ENCODE results near the gene SPAG7. TPM values are rescaled to one million over a fixed set of nuclear protein-coding genes. Genes with fewer than 3 reads are reported as not detected.

SPAG7 gene
- total RNA-seq, 2 donors from 2014 or later = 140 to 158 TPM

DNA sequence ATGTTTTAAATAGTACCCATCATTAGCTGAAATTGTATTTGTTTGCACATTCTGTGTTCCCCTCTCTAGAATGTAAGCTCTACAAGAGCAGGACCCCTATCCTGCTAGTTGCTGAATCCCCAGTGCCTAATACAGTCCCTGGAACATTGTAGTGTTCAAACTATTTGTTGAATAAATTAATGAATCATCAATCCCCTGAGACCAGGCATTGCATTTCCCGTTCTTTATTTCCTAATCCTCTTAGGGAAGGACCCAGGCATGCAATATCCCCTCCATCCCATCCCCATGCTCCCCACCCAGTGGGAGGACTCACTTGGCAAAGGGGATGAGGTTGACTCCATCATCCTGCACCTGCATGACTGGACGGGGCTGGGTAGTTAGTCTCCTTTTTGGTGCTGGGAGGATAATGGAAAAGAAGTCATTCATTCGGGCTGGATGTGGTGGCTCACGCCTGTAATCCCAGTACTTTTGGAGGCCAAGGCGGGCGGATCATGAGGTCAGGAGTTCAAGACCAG is 26.5 kb upstream of the SPAG7 start:
- Mint-ChIP-seq H3K27ac (no peak overlapping the region), H3K9me3 (no peaks in the 10 kb centered on the region), H3K4me1 (ENCODE audit: low read depth) (peaks cover 41% of the 10 kb centered on the region), H3K27me3 (ENCODE audit: low read depth) (no peaks in the 10 kb centered on the region), H3K36me3 (ENCODE audit: insufficient read depth in 2 of 2) (peaks cover 0 to 3% of the 10 kb centered on the region in 2 donors), H3K4me3 (no peak overlapping the region)
- no peak for DNase-seq
- no peak for ATAC-seq (replicated peaks in 1 of 2)

DNA sequence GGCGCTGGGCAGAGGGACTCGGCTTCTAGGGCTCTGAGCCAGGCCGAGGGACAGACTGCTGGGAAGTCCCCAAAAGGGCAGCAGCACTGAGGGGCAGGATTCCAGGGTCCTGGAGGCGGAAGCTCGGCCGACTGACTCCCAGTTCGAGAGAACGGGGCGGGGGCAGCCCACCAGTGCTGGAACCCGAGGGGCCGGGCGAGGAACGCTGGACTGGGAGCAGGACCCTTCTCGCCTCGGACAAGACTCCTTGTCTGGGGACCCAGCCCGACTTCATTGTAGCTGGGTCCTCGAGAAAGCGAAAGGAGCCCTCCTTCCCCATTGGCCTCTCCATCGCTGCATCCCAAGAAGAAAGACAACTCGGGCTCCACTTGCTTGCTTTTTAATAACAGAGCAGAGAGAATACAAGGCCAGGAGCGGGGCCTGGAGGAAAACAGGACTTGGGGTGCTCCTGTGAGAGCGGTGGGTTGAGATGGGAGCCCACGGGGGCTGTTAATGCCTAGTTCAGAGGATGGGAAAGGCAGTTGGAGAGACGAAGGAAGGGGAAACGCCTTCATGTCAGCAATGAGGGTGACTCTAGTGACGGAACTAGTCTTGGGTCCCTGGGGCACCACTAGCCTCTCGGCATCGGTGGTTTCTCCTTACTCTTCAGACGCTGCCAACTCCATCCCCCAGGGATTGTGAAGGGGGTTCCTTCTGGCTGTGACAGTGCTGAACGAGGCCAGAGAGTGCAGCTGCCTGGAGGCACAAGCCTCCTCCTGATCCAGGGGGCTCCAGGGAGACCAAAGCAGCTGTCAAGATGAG is 20.4 kb upstream of the SPAG7 start:
- no peaks in the 10 kb centered on the region for H3K27me3 Mint-ChIP-seq (ENCODE audit: low read depth)
- H3K9me3 Mint-ChIP-seq = no peaks in the 10 kb centered on the region
- peaks cover 3 to 4% of the 10 kb centered on the region in 2 donors for H3K36me3 Mint-ChIP-seq (ENCODE audit: insufficient read depth in 2 of 2)
- peaks cover 49% of the 10 kb centered on the region for H3K4me1 Mint-ChIP-seq (ENCODE audit: low read depth)
- ATAC-seq (replicated peaks in 1 of 2) (no peak), DNase-seq (peak in 1 of 2 donors; percentile 18)
- H3K27ac Mint-ChIP-seq = peak overlapping the region; percentile 98
- H3K4me3 Mint-ChIP-seq = peak overlapping the region; percentile 97 to 99

DNA sequence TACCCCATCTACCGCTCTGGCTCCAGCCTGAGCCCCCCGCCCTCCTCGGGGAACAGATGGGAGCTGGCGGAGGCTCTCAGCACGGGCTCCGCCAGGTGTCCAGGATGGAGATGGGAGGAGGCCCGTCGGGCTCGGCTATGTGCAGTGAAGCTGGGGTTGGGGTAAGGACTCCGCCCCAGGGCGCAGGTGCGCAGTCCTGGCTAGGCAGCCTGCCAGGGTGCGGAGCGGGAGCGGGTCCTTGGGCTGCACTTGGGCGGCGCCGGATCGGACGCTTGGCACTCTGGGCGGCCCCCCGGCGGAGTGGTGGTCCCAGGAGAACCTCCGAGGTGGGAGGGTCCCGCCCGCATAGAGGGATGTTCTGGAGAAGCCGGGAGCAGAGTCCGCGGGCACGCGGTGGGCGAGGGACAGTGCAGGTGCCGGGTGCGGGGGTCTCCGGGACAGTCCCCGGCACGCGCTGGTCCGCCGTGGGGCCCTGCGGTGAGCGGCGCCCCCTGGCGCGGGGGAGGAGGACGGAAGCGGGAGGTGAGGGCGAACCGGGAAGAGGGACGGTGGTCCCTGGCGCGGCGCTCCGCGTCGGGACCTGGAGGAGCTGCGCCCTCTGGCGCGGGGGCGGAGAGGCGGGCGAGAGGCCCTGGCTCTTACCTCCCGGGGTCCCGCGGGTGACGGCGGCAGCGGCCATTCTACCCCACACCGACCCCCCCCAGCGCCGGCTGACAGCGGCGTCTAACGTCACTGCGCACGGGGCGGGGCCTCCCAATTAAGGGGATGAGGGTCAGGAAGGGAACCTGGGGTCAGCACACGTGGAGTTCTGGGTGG is 19.5 kb upstream of the SPAG7 start, which contains the start of gene CAMTA2:
TSS of gene CAMTA2 (minus strand) at position 725 of the 816 bp plus-strand sequence. CDS start 1,453 bp downstream, outside the sequence.
- DNase-seq (peak; percentile 93 to 94), ATAC-seq (replicated peaks in 1 of 2) (peak; percentile 91 to 94)
- H3K4me3 Mint-ChIP-seq = peak within 1 kb of the TSS; percentile 97 to 99
- H3K9me3 Mint-ChIP-seq = no peaks in the 10 kb centered on the region
- peaks cover 49% of the 10 kb centered on the region for H3K4me1 Mint-ChIP-seq (ENCODE audit: low read depth)
- H3K27ac Mint-ChIP-seq = peak within 1 kb of the TSS; percentile 98
- no peaks in the 10 kb centered on the region for H3K27me3 Mint-ChIP-seq (ENCODE audit: low read depth)
- H3K36me3 Mint-ChIP-seq (ENCODE audit: insufficient read depth in 2 of 2) = peaks cover 3 to 4% of the 10 kb centered on the region in 2 donors

DNA sequence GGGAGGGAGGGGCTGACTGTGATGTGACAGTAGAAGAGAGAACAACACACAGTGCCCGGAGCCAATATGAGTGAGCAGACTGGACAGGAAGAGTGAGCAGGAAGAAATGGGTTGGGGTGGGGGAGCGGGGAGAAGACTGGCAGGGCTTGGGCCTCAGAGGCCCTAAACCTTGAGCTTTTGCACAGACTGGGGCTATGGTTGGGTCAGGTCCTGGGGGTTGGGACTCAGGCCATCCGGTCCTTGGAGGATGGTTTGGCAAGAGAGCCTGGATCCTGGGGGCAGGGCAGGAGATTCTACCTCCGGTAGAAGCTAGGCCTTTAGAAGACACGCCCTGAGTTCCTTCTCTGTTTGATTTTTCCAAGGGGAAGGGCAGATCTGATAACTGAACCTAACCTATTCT is 18.8 kb upstream of the SPAG7 start:
- Mint-ChIP-seq H3K9me3 (no peaks in the 10 kb centered on the region), H3K4me3 (peak overlapping the region; percentile 97 to 99), H3K36me3 (ENCODE audit: insufficient read depth in 2 of 2) (peaks cover 1 to 3% of the 10 kb centered on the region in 2 donors), H3K4me1 (ENCODE audit: low read depth) (peaks cover 44% of the 10 kb centered on the region), H3K27me3 (ENCODE audit: low read depth) (no peaks in the 10 kb centered on the region), H3K27ac (peak overlapping the region; percentile 71)
- ATAC-seq (replicated peaks in 1 of 2) (no peak), DNase-seq (peak in 1 of 2 donors; percentile 21)

DNA sequence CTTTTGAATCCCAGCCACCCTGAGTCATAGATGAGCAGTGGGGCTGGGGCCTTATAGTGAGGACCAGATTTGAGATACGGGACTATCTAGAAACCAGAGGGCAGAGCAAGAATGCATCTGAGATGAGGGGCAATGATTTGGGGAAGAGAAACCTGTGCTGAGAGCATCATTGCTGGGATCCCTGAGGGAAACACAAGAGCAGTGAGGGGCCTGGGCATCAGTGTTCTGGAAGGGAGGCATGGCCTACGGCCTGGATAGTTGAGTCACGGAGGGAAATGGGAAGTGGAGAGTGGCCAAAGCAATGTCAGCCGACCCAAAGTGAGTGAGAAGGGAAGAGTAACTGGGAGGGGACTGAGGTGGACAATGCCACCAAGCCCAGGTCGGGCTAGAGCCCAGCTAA is 14.7 kb upstream of the SPAG7 start:
- H3K36me3 Mint-ChIP-seq (ENCODE audit: insufficient read depth in 2 of 2) = peaks cover 9 to 13% of the 10 kb centered on the region in 2 donors
- H3K27me3 Mint-ChIP-seq (ENCODE audit: low read depth) = no peaks in the 10 kb centered on the region
- H3K4me3 Mint-ChIP-seq = no peak overlapping the region
- no peaks in the 10 kb centered on the region for H3K9me3 Mint-ChIP-seq
- no peak overlapping the region for H3K27ac Mint-ChIP-seq
- H3K4me1 Mint-ChIP-seq (ENCODE audit: low read depth) = peaks cover 29% of the 10 kb centered on the region
- ATAC-seq (replicated peaks in 1 of 2) (no peak), DNase-seq (no peak)

DNA sequence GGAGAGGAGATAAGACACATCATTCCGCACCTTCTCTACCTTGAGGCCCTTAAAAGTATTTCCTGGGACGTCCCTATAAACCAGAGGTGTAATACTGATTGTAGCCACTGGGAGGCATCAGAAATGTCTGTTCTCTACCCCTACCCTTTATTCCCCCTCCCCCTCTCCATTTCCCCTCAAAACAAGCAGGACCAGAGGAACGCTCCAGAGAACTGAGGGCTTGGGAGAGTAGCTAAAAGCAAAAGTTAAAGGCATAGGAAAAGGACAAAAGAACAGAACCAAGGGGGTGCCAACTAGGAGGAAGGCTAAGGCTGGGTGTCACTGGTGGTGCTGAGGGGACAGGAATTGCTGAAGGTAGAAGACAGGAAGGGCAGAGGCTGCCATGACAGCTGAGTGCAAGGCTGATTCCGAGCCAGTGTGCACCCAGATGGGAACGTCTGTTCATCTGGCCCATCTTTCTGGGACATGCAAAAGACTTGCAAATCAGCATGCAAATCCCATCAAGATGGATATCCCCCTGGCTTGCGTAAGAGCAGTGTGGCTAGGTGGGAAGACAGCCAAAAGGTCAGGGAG is 13.1 kb upstream of the SPAG7 start:
- no peaks in the 10 kb centered on the region for H3K9me3 Mint-ChIP-seq
- peaks cover 9 to 14% of the 10 kb centered on the region in 2 donors for H3K36me3 Mint-ChIP-seq (ENCODE audit: insufficient read depth in 2 of 2)
- ATAC-seq (replicated peaks in 1 of 2) = peak; percentile 83 to 87
- peak overlapping the region; percentile 85 for H3K27ac Mint-ChIP-seq
- no peaks in the 10 kb centered on the region for H3K27me3 Mint-ChIP-seq (ENCODE audit: low read depth)
- peak overlapping the region in 1 of 2 donors; percentile 8 for H3K4me3 Mint-ChIP-seq
- peaks cover 18% of the 10 kb centered on the region for H3K4me1 Mint-ChIP-seq (ENCODE audit: low read depth)
- peak; percentile 55 to 68 for DNase-seq

DNA sequence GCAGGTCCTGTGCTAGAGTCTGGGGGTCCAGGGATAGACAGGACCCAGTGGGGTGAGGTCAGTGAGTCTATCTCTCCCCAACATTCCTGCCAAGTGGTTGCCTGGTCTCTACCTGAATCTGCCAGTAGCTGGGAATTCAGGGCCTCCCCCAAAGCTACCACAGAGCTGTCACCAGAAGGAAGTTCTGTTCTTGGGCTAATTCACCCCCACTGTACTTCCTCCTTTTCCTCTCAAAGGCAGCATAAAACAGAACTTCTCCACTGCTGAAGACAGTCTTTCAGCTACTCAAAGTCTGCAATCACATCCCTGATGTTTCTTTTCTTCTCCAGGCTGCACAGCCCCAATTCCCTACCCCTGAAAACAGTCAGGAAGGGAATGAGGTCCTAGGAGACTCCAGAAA is 11.1 kb upstream of the SPAG7 start:
- Mint-ChIP-seq H3K27ac (no peak overlapping the region), H3K27me3 (ENCODE audit: low read depth) (no peaks in the 10 kb centered on the region), H3K36me3 (ENCODE audit: insufficient read depth in 2 of 2) (peaks cover 11 to 26% of the 10 kb centered on the region in 2 donors), H3K4me3 (no peak overlapping the region), H3K9me3 (no peaks in the 10 kb centered on the region), H3K4me1 (ENCODE audit: low read depth) (peaks cover 12% of the 10 kb centered on the region)
- DNase-seq = no peak
- ATAC-seq (replicated peaks in 1 of 2) = no peak

DNA sequence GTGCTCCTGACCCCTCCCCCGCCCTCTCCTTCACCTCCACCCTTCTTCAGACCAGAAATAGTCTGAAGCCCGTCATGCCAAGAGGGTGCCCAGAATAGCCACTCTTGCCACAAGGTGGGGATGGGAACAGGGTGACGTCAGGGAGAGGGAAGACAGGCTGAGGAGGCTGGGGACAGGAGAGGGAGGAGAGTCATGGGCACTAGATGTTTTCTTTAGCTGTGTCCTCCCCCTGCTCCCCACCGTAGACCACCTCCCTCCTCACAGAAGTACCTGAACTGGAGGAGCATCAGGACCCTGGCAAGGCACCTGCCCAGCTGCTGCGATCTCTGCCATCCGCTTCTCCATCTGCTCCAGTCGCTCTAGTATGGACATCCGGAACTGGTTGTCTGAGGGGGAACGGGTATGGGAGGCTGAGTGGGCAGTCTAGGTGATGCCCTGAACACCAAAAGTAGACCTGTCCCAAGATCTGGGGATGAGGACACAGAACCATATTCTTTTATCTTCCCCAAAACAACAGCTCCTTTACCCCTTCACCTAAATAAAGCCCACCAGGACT is 6.6 kb upstream of the SPAG7 start:
- no peak for DNase-seq
- peak overlapping the region; percentile 75 for H3K27ac Mint-ChIP-seq
- ATAC-seq (replicated peaks in 1 of 2) = no peak
- no peaks in the 10 kb centered on the region for H3K9me3 Mint-ChIP-seq
- H3K36me3 Mint-ChIP-seq (ENCODE audit: insufficient read depth in 2 of 2) = peaks cover 13 to 40% of the 10 kb centered on the region in 2 donors
- H3K4me1 Mint-ChIP-seq (ENCODE audit: low read depth) = peaks cover 26% of the 10 kb centered on the region
- H3K4me3 Mint-ChIP-seq = no peak overlapping the region
- H3K27me3 Mint-ChIP-seq (ENCODE audit: low read depth) = no peaks in the 10 kb centered on the region

DNA sequence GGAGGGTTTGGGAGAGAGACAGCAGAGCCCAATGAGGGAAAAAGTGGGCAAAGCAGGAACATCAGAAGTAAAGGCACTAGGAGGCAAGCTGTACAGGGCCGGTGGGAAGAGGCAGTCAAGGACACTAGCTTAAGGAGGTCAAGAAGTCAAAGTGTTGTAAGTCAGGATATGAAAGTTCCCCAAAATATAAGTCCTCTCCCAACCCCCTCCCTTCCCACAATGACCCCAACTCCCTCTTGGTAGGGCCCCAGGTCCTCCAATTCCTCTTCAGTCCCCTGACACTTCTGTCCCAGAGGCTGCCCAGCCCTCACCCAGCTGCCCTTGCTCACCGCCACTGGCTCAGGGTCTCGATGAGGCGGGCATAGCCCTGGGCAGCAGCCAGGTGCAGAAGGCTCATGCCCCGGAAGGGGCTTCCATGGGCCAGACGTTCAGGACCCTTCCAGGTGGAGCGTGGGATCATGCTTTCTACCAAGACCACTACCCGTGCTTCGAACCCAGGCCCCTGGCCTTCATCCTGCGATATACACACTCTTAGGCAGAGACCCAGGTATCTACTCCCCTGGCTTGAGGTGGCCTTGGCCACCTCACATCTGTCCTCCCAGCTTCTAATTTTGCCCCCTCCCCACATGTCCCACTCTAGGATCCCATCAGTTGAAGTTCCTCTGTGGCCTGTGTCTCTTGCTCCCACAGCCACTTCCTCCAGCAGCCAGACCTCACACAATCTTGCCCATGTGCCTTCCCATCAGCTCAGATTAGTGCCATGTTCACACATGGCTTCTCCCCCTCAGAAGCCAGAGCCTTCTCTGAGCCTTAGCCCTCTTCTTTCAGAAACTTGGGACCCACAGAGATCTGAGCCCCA is 5.9 kb upstream of the SPAG7 start:
- ATAC-seq (replicated peaks in 1 of 2) (no peak), DNase-seq (no peak)
- H3K4me3 Mint-ChIP-seq = no peak overlapping the region
- H3K27ac Mint-ChIP-seq = peak overlapping the region; percentile 20
- peaks cover 33% of the 10 kb centered on the region for H3K4me1 Mint-ChIP-seq (ENCODE audit: low read depth)
- H3K27me3 Mint-ChIP-seq (ENCODE audit: low read depth) = no peaks in the 10 kb centered on the region
- no peaks in the 10 kb centered on the region for H3K9me3 Mint-ChIP-seq
- H3K36me3 Mint-ChIP-seq (ENCODE audit: insufficient read depth in 2 of 2) = peaks cover 14 to 38% of the 10 kb centered on the region in 2 donors

DNA sequence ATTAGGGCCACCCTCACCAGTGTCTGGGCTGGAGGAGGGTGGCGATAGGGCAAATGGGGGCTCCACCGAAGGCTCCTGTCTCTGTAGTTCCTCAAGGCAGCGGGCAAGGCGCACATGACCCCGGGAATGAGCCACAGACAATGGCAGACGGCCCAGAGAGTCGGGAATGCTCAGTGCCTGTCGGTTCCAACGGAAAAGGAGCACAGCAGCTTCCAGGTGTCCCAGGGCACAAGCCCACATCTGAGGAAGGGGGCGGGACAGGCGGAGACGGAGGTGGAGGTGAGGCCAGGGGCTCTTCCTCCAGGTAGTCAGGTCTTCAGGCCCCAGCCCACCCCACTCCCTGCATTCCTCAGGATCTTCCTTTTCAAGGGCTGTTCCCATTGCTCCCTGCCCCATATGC is 5.1 kb upstream of the SPAG7 start:
- H3K27ac Mint-ChIP-seq = no peak overlapping the region
- H3K36me3 Mint-ChIP-seq (ENCODE audit: insufficient read depth in 2 of 2) = peaks cover 14 to 38% of the 10 kb centered on the region in 2 donors
- DNase-seq (no peak), ATAC-seq (replicated peaks in 1 of 2) (no peak)
- peaks cover 33% of the 10 kb centered on the region for H3K4me1 Mint-ChIP-seq (ENCODE audit: low read depth)
- H3K27me3 Mint-ChIP-seq (ENCODE audit: low read depth) = no peaks in the 10 kb centered on the region
- no peak overlapping the region for H3K4me3 Mint-ChIP-seq
- no peaks in the 10 kb centered on the region for H3K9me3 Mint-ChIP-seq

DNA sequence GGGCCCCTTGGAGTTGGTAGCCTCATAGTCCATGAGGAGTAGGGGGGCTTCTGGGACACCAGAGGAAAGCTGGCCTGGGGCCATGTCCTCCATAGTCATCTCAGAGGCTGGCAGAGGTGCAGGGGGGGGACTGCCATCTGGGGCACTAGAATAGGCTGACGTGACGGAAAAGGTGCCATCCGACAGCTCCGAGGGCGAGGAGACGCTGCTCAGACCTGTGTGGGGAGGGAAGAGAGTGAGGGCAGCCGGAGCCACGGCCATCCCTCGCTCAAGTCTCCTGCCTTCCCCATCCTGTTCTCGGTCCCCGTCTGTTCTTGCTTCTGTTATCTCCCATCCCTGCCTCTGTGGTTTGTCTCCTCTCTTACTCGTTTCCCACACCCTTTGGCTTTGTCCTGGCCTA is 4.7 kb upstream of the SPAG7 start:
- Mint-ChIP-seq H3K36me3 (ENCODE audit: insufficient read depth in 2 of 2) (peaks cover 14 to 38% of the 10 kb centered on the region in 2 donors), H3K4me1 (ENCODE audit: low read depth) (peaks cover 33% of the 10 kb centered on the region), H3K27ac (no peak overlapping the region), H3K27me3 (ENCODE audit: low read depth) (no peaks in the 10 kb centered on the region), H3K9me3 (no peaks in the 10 kb centered on the region), H3K4me3 (no peak overlapping the region)
- DNase-seq = no peak
- ATAC-seq (replicated peaks in 1 of 2) = no peak

DNA sequence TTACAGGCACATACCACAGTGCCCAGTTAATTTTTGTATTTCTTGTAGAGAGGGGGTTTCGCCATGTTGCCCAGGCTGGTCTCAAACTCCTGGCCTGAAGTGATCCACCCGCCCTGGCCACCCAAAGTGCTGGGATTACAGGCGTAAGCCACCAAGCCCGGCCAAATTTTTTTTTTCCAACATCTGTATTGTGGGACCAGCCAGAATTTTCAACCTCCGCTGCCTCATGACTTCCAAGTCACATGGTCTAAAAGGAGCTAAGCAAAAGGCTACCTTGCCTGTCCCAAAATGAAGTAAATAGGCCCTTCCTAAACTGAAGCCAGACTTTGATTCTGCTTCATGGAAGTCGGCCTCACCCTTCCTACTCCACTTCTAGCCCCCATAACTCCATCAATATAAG is 4.2 kb upstream of the SPAG7 start:
- no peak for DNase-seq
- Mint-ChIP-seq H3K27me3 (ENCODE audit: low read depth) (no peaks in the 10 kb centered on the region), H3K27ac (peak overlapping the region; percentile 33), H3K9me3 (no peaks in the 10 kb centered on the region), H3K36me3 (ENCODE audit: insufficient read depth in 2 of 2) (peaks cover 14 to 38% of the 10 kb centered on the region in 2 donors), H3K4me3 (no peak overlapping the region), H3K4me1 (ENCODE audit: low read depth) (peaks cover 33% of the 10 kb centered on the region)
- no peak for ATAC-seq (replicated peaks in 1 of 2)

All from activated T-cell treated with anti-CD3 and anti-CD28 coated beads, Interleukin-2, amount 50 U/mL, for 72 hours (primary cell).